NCI-H1930 (cell line): Measurements from ENCODE around the gene PTPRZ1.

Experiments used
- DNase-seq, 2 experiments: peaks; one replicate each; lab custom pipeline; 2025; lab: John Stamatoyannopoulos, UW

PTPRZ1 gene

GRCh38 chr7:121891731-121892130 lies 18.8 kb downstream of the PTPRZ1 start:
- no peak for DNase-seq

- DNase-seq, result no peak
These were observed 28.1 kb downstream of the PTPRZ1 start for GRCh38 chr7:121901026-121901425.

- no peak for DNase-seq
These were observed 31.2 kb downstream of the PTPRZ1 start for GRCh38 chr7:121904120-121904519.

GRCh38 chr7:121908042-121908441 lies 35.1 kb downstream of the PTPRZ1 start:
- DNase-seq, result no peak

GRCh38 chr7:121909716-121910345 lies 36.9 kb downstream of the PTPRZ1 start:
- DNase-seq, result no peak

- no peak for DNase-seq
These were observed 41.1 kb downstream of the PTPRZ1 start for GRCh38 chr7:121913947-121914675.

- no peak for DNase-seq
These were observed 41.8 kb downstream of the PTPRZ1 start for GRCh38 chr7:121914676-121915279.

- DNase-seq, result no peak
These were observed 43.2 kb downstream of the PTPRZ1 start for GRCh38 chr7:121916211-121916610.

- no peak for DNase-seq
These were observed 47.0 kb downstream of the PTPRZ1 start for GRCh38 chr7:121919986-121920385.

GRCh38 chr7:121924269-121925186 lies 51.6 kb downstream of the PTPRZ1 start:
- DNase-seq, result no peak

GRCh38 chr7:121931149-121931902 lies 58.4 kb downstream of the PTPRZ1 start:
- DNase-seq, result peak in 1 of 2 experiments; percentile 55

- DNase-seq, result peak in 1 of 2 experiments; percentile 68
These were observed 59.8 kb downstream of the PTPRZ1 start for GRCh38 chr7:121932768-121933167.

- DNase-seq, result peak in 1 of 2 experiments; percentile 16
These were observed 64.1 kb downstream of the PTPRZ1 start for GRCh38 chr7:121936951-121937623.

- no peak for DNase-seq
These were observed 65.6 kb downstream of the PTPRZ1 start for GRCh38 chr7:121938429-121938996.

GRCh38 chr7:121940918-121941317 lies 68.0 kb downstream of the PTPRZ1 start:
- no peak for DNase-seq

GRCh38 chr7:121941830-121942229 lies 68.9 kb downstream of the PTPRZ1 start:
- no peak for DNase-seq

- no peak for DNase-seq
These were observed 72.1 kb downstream of the PTPRZ1 start for GRCh38 chr7:121945066-121945465.

- DNase-seq, result no peak
These were observed 72.7 kb downstream of the PTPRZ1 start for GRCh38 chr7:121945480-121946236.

- no peak for DNase-seq
These were observed 80.2 kb downstream of the PTPRZ1 start for GRCh38 chr7:121953164-121953563.

GRCh38 chr7:121953601-121954000 lies 80.6 kb downstream of the PTPRZ1 start:
- no peak for DNase-seq
